ENCODE results near the gene TBC1D22A. TPM values are rescaled to one million over a fixed set of nuclear protein-coding genes. Genes with fewer than 3 reads are reported as not detected.

The TBC1D22A gene
- polyA plus RNA-seq, 1 of the 3 experiments (the other 2 are of a cell fraction), result 16.5 TPM

GRCh38 chr22:47071078-47071806 lies 308.8 kb downstream of the TBC1D22A start:
- no peak for TF ChIP-seq EP300 (IDR thresholded peaks at IDR 0.05; ENCODE audit: borderline replicate concordance in 1 of 2, low read depth in 1 of 2, low read length in 1 of 2)
- TF ChIP-seq MAX (IDR thresholded peaks at IDR 0.05; ENCODE audit: low read depth), result no peak
- TF ChIP-seq FOXJ3 (CRISPR knock-in tag; IDR thresholded peaks at IDR 0.05), result no peak
- Histone ChIP-seq H3K36me3 (replicated peaks in 1 of 2; ENCODE audit: control insufficient read depth in 1 of 2, insufficient read depth in 2 of 2, low read length in 1 of 2) (no peaks in the 10 kb centered on the region), H3K27me3 (ENCODE audit: insufficient read depth) (no peaks in the 10 kb centered on the region), H3F3A (replicated peaks; ENCODE audit: insufficient read depth) (no peaks in the 10 kb centered on the region), H3K27ac (ENCODE audit: low read depth in 2 of 2, low read length in 1 of 2) (no peak overlapping the region), H3K4me2 (no peak overlapping the region), H4K20me1 (ENCODE audit: insufficient read depth) (no peaks in the 10 kb centered on the region), H3K4me3 (ENCODE audit: low read depth in 2 of 2, low read length in 1 of 2) (no peak overlapping the region), H3K4me1 (ENCODE audit: control insufficient read depth in 1 of 2, insufficient read depth in 2 of 2, low read depth in 1 of 2, low read length in 1 of 2) (no peaks in the 10 kb centered on the region; a peak in 1 of 4 replicates), H3K9me3 (0 out of 2 replicates have a peak, but pooled peaks cover 3% of the 10 kb centered on the region), H3K9me2 (no peaks in the 10 kb centered on the region), H2AFZ (ENCODE audit: low read depth) (no peak overlapping the region), H3K79me2 (ENCODE audit: insufficient read depth) (no peaks in the 10 kb centered on the region), H3K9ac (no peak overlapping the region)
- CTCF ChIA-PET, result no interaction called here
- WGBS (ENCODE audit: low lambda C conversion rate), result 89% methylated on average over 10 of the region's 11 CpGs
- POLR2A ChIA-PET, result no interaction called here
- DNase-seq, result no peak

GRCh38 chr22:47071807-47072641 lies 309.6 kb downstream of the TBC1D22A start:
- H3K4me2 ChIP-seq, result no peak overlapping the region
- no peaks in the 10 kb centered on the region for H3K9me2 ChIP-seq
- no peaks in the 10 kb centered on the region for H4K20me1 ChIP-seq (ENCODE audit: insufficient read depth)
- ChIA-PET POLR2A (no interaction called here), CTCF (no interaction called here)
- H3K4me3 ChIP-seq (ENCODE audit: low read depth in 2 of 2, low read length in 1 of 2), result no peak overlapping the region
- no peaks in the 10 kb centered on the region; a peak in 1 of 4 replicates for H3K4me1 ChIP-seq (ENCODE audit: control insufficient read depth in 1 of 2, insufficient read depth in 2 of 2, low read depth in 1 of 2, low read length in 1 of 2)
- no peaks in the 10 kb centered on the region for H3K36me3 ChIP-seq (replicated peaks in 1 of 2; ENCODE audit: control insufficient read depth in 1 of 2, insufficient read depth in 2 of 2, low read length in 1 of 2)
- 88% methylated on average over 10 of the region's 13 CpGs for WGBS (ENCODE audit: low lambda C conversion rate)
- no peaks in the 10 kb centered on the region for H3K79me2 ChIP-seq (ENCODE audit: insufficient read depth)
- 0 out of 2 replicates have a peak, but pooled peaks cover 3% of the 10 kb centered on the region for H3K9me3 ChIP-seq
- no peaks in the 10 kb centered on the region for H3F3A ChIP-seq (replicated peaks; ENCODE audit: insufficient read depth)
- DNase-seq, result no peak
- no peak overlapping the region for H3K9ac ChIP-seq
- H2AFZ ChIP-seq (ENCODE audit: low read depth), result no peak overlapping the region
- H3K27me3 ChIP-seq (ENCODE audit: insufficient read depth), result no peaks in the 10 kb centered on the region
- no peak overlapping the region for H3K27ac ChIP-seq (ENCODE audit: low read depth in 2 of 2, low read length in 1 of 2)
- TF ChIP-seq CTCF (IDR thresholded peaks at IDR 0.05) (no peak), IRF3 (IDR thresholded peaks at IDR 0.05; ENCODE audit: low read depth, low read length) (no peak), MXI1 (IDR thresholded peaks at IDR 0.05; ENCODE audit: low read depth, low read length) (no peak)
